HepG2 (cell line): ENCODE results near the gene ATXN7L2. TPM values are rescaled to one million over a fixed set of nuclear protein-coding genes. Genes with fewer than 3 reads are reported as not detected.
A peak's percentile ranks its signal among the peaks of the same experiment; 100 is the strongest.

Experiments used
- AKAP8 ChIP-seq: sonication (generic); formaldehyde crosslinking; IDR thresholded peaks from 2 replicates; pipeline ENCODE4 v1.5.1; 2020; ENCODE audit warnings: mild to moderate bottlenecking, missing genetic modification reagents
- ARNT2 ChIP-seq: sonication (generic); formaldehyde crosslinking; IDR thresholded peaks from 2 replicates; pipeline ENCODE4 v1.8.0; 2022; ENCODE audit warnings: mild to moderate bottlenecking, low read depth, missing genetic modification reagents, moderate library complexity
- CAMTA2 ChIP-seq: sonication (generic); formaldehyde crosslinking; IDR thresholded peaks from 2 replicates; pipeline ENCODE4 v1.4.0; 2020; ENCODE audit warnings: mild to moderate bottlenecking, missing genetic modification reagents, borderline replicate concordance
- MEF2D ChIP-seq: sonication (generic); formaldehyde crosslinking; IDR thresholded peaks from 2 replicates; pipeline ENCODE4 v1.5.1; 2020; ENCODE audit warnings: mild to moderate bottlenecking, missing genetic modification reagents
- NCOA2 ChIP-seq: sonication (generic); formaldehyde crosslinking; IDR thresholded peaks from 2 replicates; pipeline ENCODE4 v1.8.0; 2022; ENCODE audit warnings: inconsistent platforms
- REL ChIP-seq: sonication (generic); formaldehyde crosslinking; conservative IDR thresholded peaks from 2 replicates; pipeline ENCODE4 v1.8.0; 2022; ENCODE audit warnings: mild to moderate bottlenecking, missing genetic modification reagents, moderate library complexity
- SOX13 ChIP-seq, 3 experiments: fragments of 450-650 bp in 1 of 3; sonication (generic) in 1 of 3; formaldehyde crosslinking in 1 of 3; IDR thresholded peaks in 2 of 3; conservative IDR thresholded peaks in 1 of 3; 2 replicates each; pipeline versions ENCODE4 v1.5.0 to v1.6.1; 2016 to 2020; ENCODE audit warnings: antibody characterized with exemption in 1 of 3, mild to moderate bottlenecking in 1 of 3, missing compliant biosample characterization in 1 of 3, missing genetic modification reagents in 1 of 3, moderate library complexity in 1 of 3
- SOX5 ChIP-seq: IDR thresholded peaks from 2 replicates; pipeline ENCODE4 v1.6.1; 2016; ENCODE audit warnings: borderline replicate concordance
- ZC3H13 ChIP-seq: sonication (generic); formaldehyde crosslinking; IDR thresholded peaks from 2 replicates; pipeline ENCODE4 v1.8.1; 2023; ENCODE audit warnings: mild to moderate bottlenecking, missing genetic modification reagents, moderate library complexity
- ZIK1 ChIP-seq: sonication (generic); formaldehyde crosslinking; IDR thresholded peaks from 2 replicates; pipeline ENCODE4 v1.5.0; 2020; ENCODE audit warnings: mild to moderate bottlenecking, low read depth, missing genetic modification reagents, borderline replicate concordance
- ZNF138 ChIP-seq: sonication (generic); formaldehyde crosslinking; IDR thresholded peaks from 2 replicates; pipeline ENCODE4 v1.5.0; 2020; ENCODE audit warnings: mild to moderate bottlenecking, low read depth, missing genetic modification reagents
- ZNF414 ChIP-seq: sonication (generic); formaldehyde crosslinking; IDR thresholded peaks from 2 replicates; pipeline ENCODE4 v1.5.0; 2020; ENCODE audit warnings: missing genetic modification reagents
- ZNF761 ChIP-seq: sonication (generic); formaldehyde crosslinking; conservative IDR thresholded peaks from 2 replicates; pipeline ENCODE4 v1.4.0; 2020; ENCODE audit warnings: mild to moderate bottlenecking, missing genetic modification reagents
- polyA plus RNA-seq, 8 experiments: library from polyadenylated mRNA; depleted of rRNA in 3 of 8; stranded (reverse) in 7 of 8; unstranded in 1 of 8; fragments of >200 nt; fragmentation: Illumina TruSeq in 4 of 8; extraction: Trizol in 4 of 8; gene quantifications; 2 replicates each; pipeline versions ENCODE4 v1.2.1 to v1.2.3, GENCODE V29; 2011 to 2016; ENCODE audit warnings: low read depth in 4 of 8, missing spikeins in 1 of 8, mixed read lengths in 1 of 8; ENCODE audit not compliant: insufficient read depth in 1 of 8
- total RNA-seq, 5 experiments: library from RNA; depleted of rRNA; stranded (reverse); fragments of >200 nt; fragmentation: Illumina TruSeq; extraction: Trizol; gene quantifications; 2 replicates each; pipeline ENCODE4 v1.2.3, GENCODE V29; 2016; ENCODE audit warnings: low read depth in 1 of 5
- TF ChIP-seq, protein P1 (sequence below): sonication (generic); formaldehyde crosslinking; IDR thresholded peaks from 2 replicates; pipeline ENCODE4 v1.5.1; 2020; ENCODE audit warnings: mild to moderate bottlenecking, missing genetic modification reagents
- TF ChIP-seq, protein P2 (sequence below): IDR thresholded peaks from 2 replicates; pipeline ENCODE4 v1.6.1; 2016
- TF ChIP-seq, protein P3 (sequence below): sonication (generic); formaldehyde crosslinking; IDR thresholded peaks from 2 replicates; pipeline ENCODE4 v1.8.1; 2023; ENCODE audit warnings: mild to moderate bottlenecking, missing genetic modification reagents, borderline replicate concordance

ATXN7L2 gene
- total and polyA plus RNA-seq, 2 of the 13 experiments (the other 11 are each of a cell fraction or from before 2014, with no cell fraction given), result 2.7 to 2.8 TPM

GRCh38 chr1:109493805-109494539, 10.3 kb downstream of the ATXN7L2 start, which contains the start of gene CYB561D1 (continued):
- TF ChIP-seq ZNF414 (CRISPR knock-in tag), result peak; percentile 44; the same call in 1 of the 2 replicates
- TF ChIP-seq, protein P1, sequence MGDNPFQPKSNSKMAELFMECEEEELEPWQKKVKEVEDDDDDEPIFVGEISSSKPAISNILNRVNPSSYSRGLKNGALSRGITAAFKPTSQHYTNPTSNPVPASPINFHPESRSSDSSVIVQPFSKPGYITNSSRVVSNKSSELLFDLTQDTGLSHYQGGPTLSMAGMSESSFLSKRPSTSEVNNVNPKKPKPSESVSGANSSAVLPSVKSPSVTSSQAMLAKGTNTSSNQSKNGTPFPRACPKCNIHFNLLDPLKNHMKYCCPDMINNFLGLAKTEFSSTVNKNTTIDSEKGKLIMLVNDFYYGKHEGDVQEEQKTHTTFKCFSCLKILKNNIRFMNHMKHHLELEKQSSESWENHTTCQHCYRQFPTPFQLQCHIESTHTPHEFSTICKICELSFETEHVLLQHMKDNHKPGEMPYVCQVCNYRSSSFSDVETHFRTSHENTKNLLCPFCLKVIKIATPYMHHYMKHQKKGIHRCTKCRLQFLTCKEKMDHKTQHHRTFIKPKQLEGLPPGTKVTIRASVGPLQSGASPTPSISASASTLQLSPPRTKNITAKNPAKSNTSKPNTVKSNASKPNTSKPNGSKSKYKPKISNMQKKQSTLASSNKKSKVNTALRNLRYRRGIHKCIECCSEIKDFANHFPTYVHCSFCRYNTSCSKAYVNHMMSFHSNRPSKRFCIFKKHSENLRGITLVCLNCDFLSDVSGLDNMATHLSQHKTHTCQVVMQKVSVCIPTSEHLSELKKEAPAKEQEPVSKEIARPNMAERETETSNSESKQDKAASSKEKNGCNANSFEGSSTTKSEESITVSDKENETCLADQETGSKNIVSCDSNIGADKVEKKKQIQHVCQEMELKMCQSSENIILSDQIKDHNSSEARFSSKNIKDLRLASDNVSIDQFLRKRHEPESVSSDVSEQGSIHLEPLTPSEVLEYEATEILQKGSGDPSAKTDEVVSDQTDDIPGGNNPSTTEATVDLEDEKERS (CRISPR knock-in tag), result peak; percentile 86; the same call in 1 of the 2 replicates
- TF ChIP-seq AKAP8 (CRISPR knock-in tag), result no peak
- TF ChIP-seq, protein P2, sequence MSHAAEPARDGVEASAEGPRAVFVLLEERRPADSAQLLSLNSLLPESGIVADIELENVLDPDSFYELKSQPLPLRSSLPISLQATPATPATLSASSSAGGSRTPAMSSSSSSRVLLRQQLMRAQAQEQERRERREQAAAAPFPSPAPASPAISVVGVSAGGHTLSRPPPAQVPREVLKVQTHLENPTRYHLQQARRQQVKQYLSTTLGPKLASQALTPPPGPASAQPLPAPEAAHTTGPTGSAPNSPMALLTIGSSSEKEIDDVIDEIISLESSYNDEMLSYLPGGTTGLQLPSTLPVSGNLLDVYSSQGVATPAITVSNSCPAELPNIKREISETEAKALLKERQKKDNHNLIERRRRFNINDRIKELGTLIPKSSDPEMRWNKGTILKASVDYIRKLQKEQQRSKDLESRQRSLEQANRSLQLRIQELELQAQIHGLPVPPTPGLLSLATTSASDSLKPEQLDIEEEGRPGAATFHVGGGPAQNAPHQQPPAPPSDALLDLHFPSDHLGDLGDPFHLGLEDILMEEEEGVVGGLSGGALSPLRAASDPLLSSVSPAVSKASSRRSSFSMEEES (CRISPR knock-in tag), result 0 out of 2 replicates have a peak, but pooled peaks have one; percentile 15
- TF ChIP-seq ZC3H13 (CRISPR knock-in tag), result peak; percentile 30; the same call in 1 of the 2 replicates
- TF ChIP-seq ZNF761, result 0 out of 2 replicates have a peak, but pooled peaks have one; percentile 55
- TF ChIP-seq NCOA2, result no peak; the same call in 1 of the 2 replicates
- TF ChIP-seq, protein P3, sequence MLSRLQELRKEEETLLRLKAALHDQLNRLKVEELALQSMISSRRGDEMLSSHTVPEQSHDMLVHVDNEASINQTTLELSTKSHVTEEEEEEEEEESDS, result 0 out of 2 replicates have a peak, but pooled peaks have one; percentile 32
- peak; percentile 40; the same call in 1 of the 2 replicates for TF ChIP-seq CAMTA2 (CRISPR knock-in tag)
- 0 out of 2 replicates have a peak, but pooled peaks have one; percentile 74 for TF ChIP-seq ZNF138 (CRISPR knock-in tag)
- no peak for TF ChIP-seq ZIK1 (CRISPR knock-in tag)
- peak; percentile 77 for TF ChIP-seq MEF2D (CRISPR knock-in tag)
- TF ChIP-seq ARNT2 (CRISPR knock-in tag), result peak; percentile 48; the same call in 1 of the 2 replicates
- peak; percentile 65; the same call in 1 of the 2 replicates for TF ChIP-seq REL
- no peak for TF ChIP-seq SOX13 (IDR thresholded peaks at IDR 0.05)
- peak in 1 of 2 experiments; percentile 41; a peak in 2 of 4 replicates for TF ChIP-seq SOX13 (CRISPR knock-in tag; conservative IDR thresholded peaks at IDR 0.05 in 1 of 2, IDR thresholded peaks at IDR 0.05 in 1 of 2)
- TF ChIP-seq SOX5 (CRISPR knock-in tag), result no peak; the same call in 1 of the 2 replicates
